GM21619 (cell line): Measurements from ENCODE around the gene ZNF335.
A peak's percentile ranks its signal among the peaks of the same experiment; 100 is the strongest.

Experiments used
- ATAC-seq: cut with Tn5 transposase; IDR thresholded peaks from one replicate; pipeline ENCODE4 v1.9.1; 2021; ENCODE audit not compliant: unreplicated experiment

Gene ZNF335

GRCh38 chr20:45952861-45953260 lies 19.1 kb downstream of the ZNF335 start:
- ATAC-seq = no peak

- ATAC-seq = no peak
Observed at GRCh38 chr20:45951925-45952834, 19.8 kb downstream of the ZNF335 start.

- ATAC-seq = no peak
Observed at GRCh38 chr20:45950330-45950646, 21.7 kb downstream of the ZNF335 start.

- no peak for ATAC-seq
Observed at GRCh38 chr20:45949542-45950329, 22.3 kb downstream of the ZNF335 start.

GRCh38 chr20:45948742-45949541 lies 23.1 kb downstream of the ZNF335 start:
- no peak for ATAC-seq

GRCh38 chr20:45948261-45948733 lies 23.7 kb downstream of the ZNF335 start:
- no peak for ATAC-seq

GRCh38 chr20:45947110-45947866 lies 24.7 kb downstream of the ZNF335 start:
- no peak for ATAC-seq

- no peak for ATAC-seq
Observed at GRCh38 chr20:45946149-45946970, 25.6 kb downstream of the ZNF335 start.

GRCh38 chr20:45945678-45946148 lies 26.3 kb downstream of the ZNF335 start:
- ATAC-seq = no peak

- no peak for ATAC-seq
Observed at GRCh38 chr20:45944965-45945677, 26.9 kb downstream of the ZNF335 start.

GRCh38 chr20:45944151-45944964 lies 27.6 kb downstream of the ZNF335 start:
- no peak for ATAC-seq

GRCh38 chr20:45943613-45944012 lies 28.4 kb downstream of the ZNF335 start:
- no peak for ATAC-seq

GRCh38 chr20:45940469-45940868 lies 31.5 kb downstream of the ZNF335 start:
- ATAC-seq = no peak

- no peak for ATAC-seq
Observed at GRCh38 chr20:45940053-45940452, 31.9 kb downstream of the ZNF335 start.

GRCh38 chr20:45938727-45939438 lies 33.1 kb downstream of the ZNF335 start:
- ATAC-seq = no peak

- ATAC-seq = no peak
Observed at GRCh38 chr20:45937765-45938164, 34.2 kb downstream of the ZNF335 start.

GRCh38 chr20:45935416-45936046 lies 36.5 kb downstream of the ZNF335 start:
- peak; percentile 4 for ATAC-seq
